GM12801 (cell line): ENCODE measurements around the gene ATRNL1.

ENCODE experiments used
- TF ChIP-seq, protein P1 (sequence below): IDR thresholded peaks from one replicate; pipeline ENCODE4 v1.5.1; 2011; ENCODE audit warnings: control low read depth; ENCODE audit not compliant: insufficient read length; ENCODE audit errors: extremely low read depth

ATRNL1 gene

DNA sequence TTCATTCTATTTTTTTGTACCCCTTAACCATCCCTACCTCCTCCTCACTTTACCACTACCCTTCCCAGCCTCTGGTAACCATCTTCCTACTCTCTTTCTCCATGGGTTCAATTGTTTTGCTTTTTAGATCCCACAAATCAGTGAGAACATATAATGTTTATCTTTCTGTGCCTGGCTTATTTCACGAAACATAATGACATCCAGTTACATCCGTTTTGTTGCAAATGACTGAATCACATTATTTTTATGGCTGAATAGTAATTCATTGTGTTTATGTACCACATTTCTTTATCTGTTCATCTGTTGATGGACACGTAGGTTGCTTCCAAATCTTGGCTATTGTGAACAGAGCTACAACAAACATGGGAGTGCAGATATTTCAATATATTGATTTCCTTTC lies 24.1 kb downstream of the ATRNL1 start:
- TF ChIP-seq, protein P1, sequence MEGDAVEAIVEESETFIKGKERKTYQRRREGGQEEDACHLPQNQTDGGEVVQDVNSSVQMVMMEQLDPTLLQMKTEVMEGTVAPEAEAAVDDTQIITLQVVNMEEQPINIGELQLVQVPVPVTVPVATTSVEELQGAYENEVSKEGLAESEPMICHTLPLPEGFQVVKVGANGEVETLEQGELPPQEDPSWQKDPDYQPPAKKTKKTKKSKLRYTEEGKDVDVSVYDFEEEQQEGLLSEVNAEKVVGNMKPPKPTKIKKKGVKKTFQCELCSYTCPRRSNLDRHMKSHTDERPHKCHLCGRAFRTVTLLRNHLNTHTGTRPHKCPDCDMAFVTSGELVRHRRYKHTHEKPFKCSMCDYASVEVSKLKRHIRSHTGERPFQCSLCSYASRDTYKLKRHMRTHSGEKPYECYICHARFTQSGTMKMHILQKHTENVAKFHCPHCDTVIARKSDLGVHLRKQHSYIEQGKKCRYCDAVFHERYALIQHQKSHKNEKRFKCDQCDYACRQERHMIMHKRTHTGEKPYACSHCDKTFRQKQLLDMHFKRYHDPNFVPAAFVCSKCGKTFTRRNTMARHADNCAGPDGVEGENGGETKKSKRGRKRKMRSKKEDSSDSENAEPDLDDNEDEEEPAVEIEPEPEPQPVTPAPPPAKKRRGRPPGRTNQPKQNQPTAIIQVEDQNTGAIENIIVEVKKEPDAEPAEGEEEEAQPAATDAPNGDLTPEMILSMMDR: no peak

DNA sequence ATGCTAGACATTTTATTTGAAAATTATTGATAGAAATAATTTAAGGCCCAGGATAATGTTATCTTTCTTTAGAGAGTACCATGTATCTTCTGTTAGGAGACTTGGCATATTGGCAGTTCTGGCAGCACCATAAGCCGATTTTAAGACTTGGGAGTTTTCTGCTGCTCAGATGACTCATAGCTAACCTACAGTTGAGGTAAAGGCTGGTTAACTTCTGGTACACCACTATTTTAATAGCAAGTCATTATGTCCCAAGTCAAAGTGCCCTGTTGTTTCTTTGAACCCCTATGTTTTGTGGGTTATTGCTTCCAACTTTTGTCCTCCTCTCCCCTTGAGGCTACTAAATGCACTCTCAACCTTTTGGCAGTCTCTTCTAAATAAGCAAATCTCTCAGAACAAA lies 25.2 kb downstream of the ATRNL1 start:
- TF ChIP-seq, protein P1: no peak

DNA sequence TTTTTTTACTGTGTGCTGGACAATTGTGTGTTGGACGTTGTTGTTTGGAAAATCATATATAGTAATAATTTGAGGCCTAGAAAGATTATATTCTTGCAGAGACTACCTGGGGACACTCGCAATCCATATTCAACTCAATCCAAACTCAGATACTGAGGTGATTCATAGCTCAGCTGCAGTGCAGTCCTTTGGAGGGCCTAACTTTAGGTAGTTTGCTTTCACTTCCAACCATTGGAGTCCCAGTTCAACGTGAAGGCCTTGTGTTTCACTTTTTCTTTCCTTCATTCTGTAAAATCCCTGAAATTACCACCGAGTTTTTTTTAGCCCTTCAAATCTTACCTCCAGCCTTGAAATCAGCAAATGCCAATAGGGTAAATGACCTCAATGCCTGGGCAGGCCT lies 32.3 kb downstream of the ATRNL1 start:
- TF ChIP-seq, protein P1: no peak

DNA sequence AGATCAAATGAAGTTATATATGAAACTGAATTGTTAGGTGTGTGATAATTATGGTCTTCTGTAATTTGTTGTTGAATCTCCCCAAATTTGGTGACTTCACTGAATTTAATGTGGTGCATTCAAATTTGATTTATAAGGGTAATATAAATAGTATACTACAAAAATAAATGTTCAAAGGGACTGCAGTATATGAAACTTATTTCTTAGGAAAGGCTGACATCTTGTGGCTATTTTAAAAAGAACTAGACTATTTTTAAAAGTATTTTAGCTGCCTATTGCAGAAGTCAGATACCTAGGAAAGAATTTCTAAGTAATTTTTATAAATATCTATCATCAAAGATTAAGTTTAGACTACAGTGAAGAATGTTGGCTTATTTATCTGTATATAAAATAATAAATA lies 36.6 kb downstream of the ATRNL1 start:
- TF ChIP-seq, protein P1: no peak

DNA sequence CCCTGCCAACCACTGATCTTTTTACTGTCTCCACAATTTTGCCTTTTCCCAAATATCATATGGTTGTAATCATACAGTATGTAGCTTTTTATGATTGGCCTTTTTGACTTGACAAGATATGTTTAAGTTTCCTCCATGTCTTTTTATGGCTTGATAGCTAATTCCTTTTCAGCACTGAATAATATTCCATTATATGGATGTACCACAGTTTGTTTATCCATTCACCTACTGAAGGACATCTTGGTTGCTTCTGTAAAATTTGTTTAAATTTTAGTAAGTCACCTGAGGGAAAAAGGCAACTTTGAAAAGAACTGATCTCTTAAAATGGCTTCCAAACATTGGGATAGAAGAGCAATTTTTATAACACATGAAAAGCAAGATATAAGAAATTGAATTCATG lies 43.5 kb downstream of the ATRNL1 start:
- TF ChIP-seq, protein P1: no peak

DNA sequence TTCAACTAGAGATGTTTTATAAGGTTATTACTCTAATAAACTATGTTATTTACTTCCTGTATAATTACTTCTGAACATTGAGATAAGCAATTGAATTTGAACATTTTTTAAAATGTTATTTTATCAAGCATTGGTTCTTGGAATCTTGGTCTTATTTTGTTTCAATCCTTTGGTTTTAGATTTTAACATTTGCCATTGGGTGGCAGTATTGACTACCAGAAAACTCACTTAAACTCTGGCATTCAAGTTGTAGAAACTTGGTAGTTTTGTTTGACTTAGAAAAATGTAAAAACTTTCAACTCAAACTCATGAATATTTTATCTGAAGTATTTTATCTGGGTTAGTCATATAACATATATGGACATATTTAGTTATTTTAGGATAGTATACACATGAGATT lies 48.1 kb downstream of the ATRNL1 start:
- TF ChIP-seq, protein P1: no peak

DNA sequence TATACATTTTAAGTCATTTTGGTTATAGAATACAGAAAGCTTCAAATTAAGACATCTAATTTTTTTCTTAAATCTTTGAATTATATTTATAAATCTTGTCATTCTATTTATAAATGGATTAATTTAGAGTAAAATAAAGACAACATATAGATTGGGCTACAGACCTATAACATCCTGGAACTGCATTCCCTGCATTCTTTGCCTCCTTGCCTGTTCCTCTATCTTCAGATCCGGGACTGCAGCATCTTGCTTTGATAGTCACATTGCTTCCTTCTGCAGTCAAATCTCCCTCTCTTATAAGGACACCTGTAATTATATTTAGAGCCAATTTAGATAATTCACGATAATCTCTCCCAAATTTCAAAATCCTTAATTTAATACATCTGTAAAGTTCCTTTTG lies 64.2 kb downstream of the ATRNL1 start:
- TF ChIP-seq, protein P1: no peak

DNA sequence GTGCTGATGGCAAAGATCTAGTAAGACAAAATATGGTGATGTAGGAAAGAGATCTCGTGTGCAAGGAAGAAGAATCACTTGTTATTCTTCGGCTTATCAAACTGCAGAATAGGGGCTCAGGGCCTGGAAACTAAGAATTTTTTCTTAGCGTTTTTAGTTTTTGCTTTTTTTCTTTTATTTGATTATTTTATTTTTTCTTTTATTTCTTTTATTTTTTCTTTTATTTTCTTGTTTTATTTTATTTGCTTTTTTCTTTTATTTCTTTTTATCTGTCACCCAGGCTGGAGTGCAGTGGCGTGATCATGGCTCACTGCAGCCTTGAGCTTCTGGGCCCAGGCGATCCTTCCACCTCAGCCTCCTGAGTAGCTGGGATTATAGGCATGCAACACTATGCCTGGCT lies 70.0 kb downstream of the ATRNL1 start:
- TF ChIP-seq, protein P1: no peak
